Adrenal gland (tissue), 5 donors: ENCODE measurements around the gene SYTL3.

Source experiments
- CTCF ChIP-seq, 6 experiments: fragments of 450-650 bp in 4 of 6; fragments of 200-600 bp in 2 of 6; sonication (generic) in 1 of 6; IDR thresholded peaks; 1 replicate in 5 of 6; 2 replicates in 1 of 6; pipeline versions ENCODE4 v1.5.1 to v1.8.0; 2016 to 2021; ENCODE audit warnings: antibody characterized with exemption in 6 of 6, mild to moderate bottlenecking in 2 of 6, moderate library complexity in 1 of 6
- POLR2A ChIP-seq, 2 donors: fragments of 450-650 bp; IDR thresholded peaks; one replicate each; pipeline ENCODE4 v1.6.1; 2017; ENCODE audit warnings: antibody characterized with exemption in 2 of 2, mild to moderate bottlenecking in 2 of 2, moderate library complexity in 1 of 2
- donor health status: DM: no; HTN: no; CAD: no.

- TF ChIP-seq CTCF (IDR thresholded peaks at IDR 0.05) = no peak
- no peak for TF ChIP-seq POLR2A (IDR thresholded peaks at IDR 0.05)
These were observed 75.8 kb downstream of the SYTL3 start for GRCh38 chr6:158725704-158726103.
